H1 (cell line): ENCODE results near the gene OLFM1. TPM values are rescaled to one million over a fixed set of nuclear protein-coding genes. Genes with fewer than 3 reads are reported as not detected.

Source experiments
- CBX8 ChIP-seq: fragments of 300-800, 300-1000 bp; sonication (generic); IDR thresholded peaks from 2 replicates; pipeline ENCODE4 v1.7.1; 2016; ENCODE audit warnings: low read depth, low read length, borderline replicate concordance
- CEBPB ChIP-seq: IDR thresholded peaks from 2 replicates; pipeline ENCODE4 v1.6.1; 2012; ENCODE audit warnings: low read depth, low read length
- JUND ChIP-seq: IDR thresholded peaks from 2 replicates; pipeline ENCODE4 v1.6.1; 2011; ENCODE audit warnings: mild to moderate bottlenecking, improper control_type of control experiment, low read length
- KDM4A ChIP-seq: IDR thresholded peaks from one replicate; pipeline ENCODE4 v1.7.1; 2012; ENCODE audit warnings: low read depth, mild to moderate bottlenecking, moderate library complexity, low read length, inconsistent platforms; ENCODE audit not compliant: severe bottlenecking
- PHF8 ChIP-seq: fragments of 200-600 bp; sonication (generic); conservative IDR thresholded peaks from 2 replicates; pipeline ENCODE4 v1.7.1; 2012; ENCODE audit warnings: low read depth, mild to moderate bottlenecking, inconsistent platforms, low read length, moderate library complexity
- POLR2AphosphoS5 ChIP-seq: IDR thresholded peaks from 2 replicates; pipeline ENCODE4 v1.6.1; 2011; ENCODE audit warnings: low read depth, low read length
- SP2 ChIP-seq: IDR thresholded peaks from 2 replicates; pipeline ENCODE4 v1.6.1; 2012; ENCODE audit warnings: mild to moderate bottlenecking, low read length, inconsistent platforms
- polyA plus RNA-seq, 7 experiments: library from polyadenylated mRNA; depleted of rRNA in 3 of 7; stranded (reverse) in 5 of 7; unstranded in 2 of 7; fragments of >200 nt in 5 of 7; fragments of 200-250 nt in 2 of 7; gene quantifications; 1 replicate in 5 of 7; 2 replicates in 1 of 7; 4 replicates in 1 of 7; pipeline versions ENCODE4 v1.2.1 to v1.2.3, GENCODE V29; 2011 to 2013; ENCODE audit warnings: missing spikeins in 2 of 7, mixed read lengths in 2 of 7
- total RNA-seq: library from RNA; stranded (reverse); fragmentation: NEBNext Ultra II Directional; extraction: Animal tissue kit (Norgen Biotek cat#: 25700); gene quantifications from 2 replicates; pipeline ENCODE4 v1.2.1, GENCODE V29; 2021
- TF ChIP-seq, protein P1 (sequence below), 3 experiments: IDR thresholded peaks; 1 replicate in 2 of 3; 2 replicates in 1 of 3; pipeline versions ENCODE4 v1.5.1 to v1.6.1; 2011; ENCODE audit warnings: low read length in 3 of 3, mild to moderate bottlenecking in 3 of 3, inconsistent platforms in 2 of 3, low read depth in 1 of 3, moderate library complexity in 1 of 3; ENCODE audit not compliant: insufficient read depth in 1 of 3; ENCODE audit errors: control extremely low read depth in 1 of 3

Gene OLFM1
- total and polyA plus RNA-seq, 2 of the 8 experiments (the other 6 are each of a cell fraction or from before 2014, with no cell fraction given) = 53.0 to 53.4 TPM

DNA sequence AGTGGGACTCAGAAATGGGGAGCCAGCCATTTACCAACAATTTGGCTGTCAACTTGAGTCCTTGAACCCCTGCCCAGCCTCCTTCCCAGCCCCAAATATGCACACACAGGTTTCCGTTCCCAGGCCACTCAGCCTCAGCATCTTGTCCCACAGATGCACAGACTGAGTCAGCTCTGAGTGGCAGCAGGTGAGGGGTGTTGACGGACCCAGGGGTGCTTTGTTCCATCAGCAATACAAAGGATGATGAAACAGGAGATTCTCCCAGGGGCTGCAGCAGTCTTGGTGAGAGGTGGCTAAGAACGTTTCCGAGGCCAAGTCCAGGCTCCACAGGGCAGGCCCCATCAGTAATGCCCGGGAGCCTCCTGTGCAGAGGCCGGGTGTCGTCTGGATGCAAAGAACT, 4.9 kb upstream of the OLFM1 start (continued):
- TF ChIP-seq CEBPB (no peak), SP2 (no peak), KDM4A (no peak), JUND (no peak), PHF8 (no peak), CBX8 (no peak), POLR2AphosphoS5 (no peak)
- TF ChIP-seq, protein P1, sequence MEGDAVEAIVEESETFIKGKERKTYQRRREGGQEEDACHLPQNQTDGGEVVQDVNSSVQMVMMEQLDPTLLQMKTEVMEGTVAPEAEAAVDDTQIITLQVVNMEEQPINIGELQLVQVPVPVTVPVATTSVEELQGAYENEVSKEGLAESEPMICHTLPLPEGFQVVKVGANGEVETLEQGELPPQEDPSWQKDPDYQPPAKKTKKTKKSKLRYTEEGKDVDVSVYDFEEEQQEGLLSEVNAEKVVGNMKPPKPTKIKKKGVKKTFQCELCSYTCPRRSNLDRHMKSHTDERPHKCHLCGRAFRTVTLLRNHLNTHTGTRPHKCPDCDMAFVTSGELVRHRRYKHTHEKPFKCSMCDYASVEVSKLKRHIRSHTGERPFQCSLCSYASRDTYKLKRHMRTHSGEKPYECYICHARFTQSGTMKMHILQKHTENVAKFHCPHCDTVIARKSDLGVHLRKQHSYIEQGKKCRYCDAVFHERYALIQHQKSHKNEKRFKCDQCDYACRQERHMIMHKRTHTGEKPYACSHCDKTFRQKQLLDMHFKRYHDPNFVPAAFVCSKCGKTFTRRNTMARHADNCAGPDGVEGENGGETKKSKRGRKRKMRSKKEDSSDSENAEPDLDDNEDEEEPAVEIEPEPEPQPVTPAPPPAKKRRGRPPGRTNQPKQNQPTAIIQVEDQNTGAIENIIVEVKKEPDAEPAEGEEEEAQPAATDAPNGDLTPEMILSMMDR (IDR thresholded peaks at IDR 0.05; ENCODE audit: control extremely low read depth in 1 of 3, insufficient read depth in 1 of 3, low read depth in 1 of 3, low read length in 3 of 3) = no peak
